Measurements from ENCODE around the gene OR51I2. TPM values are rescaled to one million over a fixed set of nuclear protein-coding genes. Genes with fewer than 3 reads are reported as not detected.

Gene OR51I2
- total and polyA plus RNA-seq, 9 of the 15 experiments (the other 6 are each of a cell fraction or from before 2014, with no cell fraction given), result 0.06 to 0.61 (median 0.07) TPM; not detected in 6

- peaks cover 8% of the 10 kb centered on the region; the same call in 1 of the 2 replicates for H4K20me1 ChIP-seq (replicated peaks; ENCODE audit: control insufficient read depth, insufficient read depth, low read length)
- no peaks in the 10 kb centered on the region for H3K9me3 ChIP-seq (replicated peaks; ENCODE audit: control insufficient read depth, insufficient read depth, low read depth, low read length)
- peaks cover 82% of the 10 kb centered on the region for H3K79me2 ChIP-seq (ENCODE audit: control insufficient read depth, insufficient read depth, low read length)
- H3K27ac ChIP-seq (ENCODE audit: extremely low read depth, low read depth, low read length), result no peak overlapping the region
- H3K9ac ChIP-seq (ENCODE audit: insufficient read depth in 1 of 2, low read depth in 2 of 2, low read length in 2 of 2), result no peak overlapping the region
- BruUV-seq (replicated peaks), result no TSS peak
- intact Hi-C loops (cut with micrococcal nuclease) (no loop called here), in situ Hi-C loops (cut with MboI) (no loop called here)
- no peaks in the 10 kb centered on the region for H3K4me1 ChIP-seq (replicated peaks in 1 of 2; ENCODE audit: control insufficient read depth in 2 of 2, insufficient read depth in 2 of 2, low read length in 2 of 2)
- FAIRE-seq (no peak), DNase-seq (ENCODE audit: extremely low read depth in 1 of 4, low spot score in 3 of 4) (no peak), ATAC-seq (no peak)
- no peak for TF ChIP-seq XRCC4 (IDR thresholded peaks at IDR 0.05; ENCODE audit: extremely low read depth, insufficient read depth, insufficient read length)
- no peak; the same call in 1 of the 2 replicates for TF ChIP-seq POLR2A (conservative IDR thresholded peaks at IDR 0.05)
- no peak for TF ChIP-seq CCNT2 (IDR thresholded peaks at IDR 0.05; ENCODE audit: borderline replicate concordance, extremely low read depth, insufficient read length, low read depth, low read length)
- ChIA-PET POLR2A (interaction anchor here (0.7 to 1.0 kb wide), 3 partner anchors 19 to 225 kb away, joined by 3 read pairs; no protein-coding TSS in a partner anchor), CTCF (ENCODE audit: low intra/inter-chr PET ratio) (no interaction called here)
- no peak overlapping the region for H3K4me3 ChIP-seq
- no peak overlapping the region for H2AFZ ChIP-seq (ENCODE audit: low read depth, low read length)
- no peak overlapping the region for H3K4me2 ChIP-seq (ENCODE audit: insufficient read depth, low read length)
- WGBS (ENCODE audit: insufficient coverage, low coverage, missing lambda C conversion rate), result 72% methylated on average over 2 of the region's 2 CpGs
- H3K9me1 ChIP-seq (ENCODE audit: control insufficient read depth, insufficient read depth, low read length), result no peaks in the 10 kb centered on the region
- peaks cover 77% of the 10 kb centered on the region for H3K36me3 ChIP-seq (ENCODE audit: control insufficient read depth, insufficient read depth, low read length)
- H3K27me3 ChIP-seq (ENCODE audit: control insufficient read depth in 2 of 2, insufficient read depth in 2 of 2, low read length in 2 of 2), result no peaks in the 10 kb centered on the region
These were observed 18.4 kb downstream of the OR51I2 start for GRCh38 chr11:5467527-5467926.

- no peak overlapping the region for H3K9ac ChIP-seq (ENCODE audit: insufficient read depth in 1 of 2, low read depth in 2 of 2, low read length in 2 of 2)
- BruUV-seq (replicated peaks), result no TSS peak
- no peak overlapping the region for H3K27ac ChIP-seq (ENCODE audit: extremely low read depth, low read depth, low read length)
- ChIA-PET POLR2A (no interaction called here), CTCF (ENCODE audit: low intra/inter-chr PET ratio) (no interaction called here)
- H3K4me2 ChIP-seq (ENCODE audit: insufficient read depth, low read length), result no peak overlapping the region
- H4K20me1 ChIP-seq (replicated peaks; ENCODE audit: control insufficient read depth, insufficient read depth, low read length), result peaks cover 18% of the 10 kb centered on the region
- FAIRE-seq (no peak), ATAC-seq (no peak), DNase-seq (ENCODE audit: extremely low read depth in 1 of 4, low spot score in 3 of 4) (no peak)
- intact Hi-C loops (cut with micrococcal nuclease), result no loop called here
- no peaks in the 10 kb centered on the region for H3K9me3 ChIP-seq (replicated peaks; ENCODE audit: control insufficient read depth, insufficient read depth, low read depth, low read length)
- no peak overlapping the region for H3K4me3 ChIP-seq
- peaks cover 81% of the 10 kb centered on the region for H3K36me3 ChIP-seq (ENCODE audit: control insufficient read depth, insufficient read depth, low read length)
- H3K4me1 ChIP-seq (replicated peaks in 1 of 2; ENCODE audit: control insufficient read depth in 2 of 2, insufficient read depth in 2 of 2, low read length in 2 of 2), result no peaks in the 10 kb centered on the region
- no peaks in the 10 kb centered on the region for H3K9me1 ChIP-seq (ENCODE audit: control insufficient read depth, insufficient read depth, low read length)
- H2AFZ ChIP-seq (ENCODE audit: low read depth, low read length), result no peak overlapping the region
- no peaks in the 10 kb centered on the region for H3K27me3 ChIP-seq (ENCODE audit: control insufficient read depth in 2 of 2, insufficient read depth in 2 of 2, low read length in 2 of 2)
- peaks cover 85% of the 10 kb centered on the region for H3K79me2 ChIP-seq (ENCODE audit: control insufficient read depth, insufficient read depth, low read length)
- in situ Hi-C loops (cut with MboI), result no loop called here
- TF ChIP-seq CEBPZ (IDR thresholded peaks at IDR 0.05; ENCODE audit: borderline replicate concordance, low read depth, low read length) (no peak), RBM14 (IDR thresholded peaks at IDR 0.05; ENCODE audit: borderline replicate concordance, insufficient read depth, low read depth, low read length) (no peak), CBX1 (IDR thresholded peaks at IDR 0.05; ENCODE audit: low read depth) (no peak), ZNF316 (IDR thresholded peaks at IDR 0.05) (peak; percentile 80)
These were observed 24.8 kb downstream of the OR51I2 start for GRCh38 chr11:5473921-5474320.
